ENCODE results near the gene TBX21.
A peak's percentile ranks its signal among the peaks of the same experiment; 100 is the strongest.

Gene TBX21

GRCh38 chr17:47711366-47712099 lies 21.5 kb upstream of the TBX21 start:
- no peak for TF ChIP-seq TAF1 (IDR thresholded peaks at IDR 0.05; ENCODE audit: low read depth, low read length)
- no peak for TF ChIP-seq POLR2A (IDR thresholded peaks at IDR 0.05; ENCODE audit: low read depth, low read length)
- no peak for TF ChIP-seq PAX5 (IDR thresholded peaks at IDR 0.05; ENCODE audit: insufficient read depth, low read length, severe bottlenecking)
- TF ChIP-seq SPI1 (IDR thresholded peaks at IDR 0.05; ENCODE audit: low read depth, low read length) = no peak
- TF ChIP-seq POU2F2 (IDR thresholded peaks at IDR 0.05; ENCODE audit: low read depth, low read length) = no peak
- TF ChIP-seq POLR2AphosphoS5 (IDR thresholded peaks at IDR 0.05; ENCODE audit: low read depth, low read length) = no peak
- DNase-seq (ENCODE audit: insufficient read length, low spot score) = no peak
- no peak for FAIRE-seq

- FAIRE-seq = no peak
- no peak for DNase-seq (ENCODE audit: insufficient read length, low spot score)
Observed at GRCh38 chr17:47712330-47713023, 20.6 kb upstream of the TBX21 start.

GRCh38 chr17:47713980-47714700 lies 18.9 kb upstream of the TBX21 start:
- DNase-seq (ENCODE audit: insufficient read length, low spot score) = no peak
- peak; percentile 5 for FAIRE-seq
- TF ChIP-seq POU2F2 (IDR thresholded peaks at IDR 0.05; ENCODE audit: low read depth, low read length) = no peak
- TF ChIP-seq POLR2AphosphoS5 (IDR thresholded peaks at IDR 0.05; ENCODE audit: low read depth, low read length) = no peak
- no peak for TF ChIP-seq POLR2A (IDR thresholded peaks at IDR 0.05; ENCODE audit: low read depth, low read length)
- no peak for TF ChIP-seq SPI1 (IDR thresholded peaks at IDR 0.05; ENCODE audit: low read depth, low read length)
- no peak for TF ChIP-seq TAF1 (IDR thresholded peaks at IDR 0.05; ENCODE audit: low read depth, low read length)
- TF ChIP-seq PAX5 (IDR thresholded peaks at IDR 0.05; ENCODE audit: insufficient read depth, low read length, severe bottlenecking) = no peak

More at GRCh38 chr17:47712330-47713023, 20.6 kb upstream of the TBX21 start:
- TF ChIP-seq POLR2A (IDR thresholded peaks at IDR 0.05; ENCODE audit: low read depth, low read length) = no peak
- TF ChIP-seq PAX5 (IDR thresholded peaks at IDR 0.05; ENCODE audit: insufficient read depth, low read length, severe bottlenecking) = no peak
- no peak for TF ChIP-seq POU2F2 (IDR thresholded peaks at IDR 0.05; ENCODE audit: low read depth, low read length)
- no peak for TF ChIP-seq SPI1 (IDR thresholded peaks at IDR 0.05; ENCODE audit: low read depth, low read length)
- no peak for TF ChIP-seq POLR2AphosphoS5 (IDR thresholded peaks at IDR 0.05; ENCODE audit: low read depth, low read length)
- TF ChIP-seq TAF1 (IDR thresholded peaks at IDR 0.05; ENCODE audit: low read depth, low read length) = no peak

GRCh38 chr17:47714773-47715396 lies 18.2 kb upstream of the TBX21 start:
- TF ChIP-seq POU2F2 (IDR thresholded peaks at IDR 0.05; ENCODE audit: low read depth, low read length) (peak; percentile 52; the same call in 1 of the 2 replicates), POLR2A (IDR thresholded peaks at IDR 0.05; ENCODE audit: low read depth, low read length) (no peak)

GRCh38 chr17:47715669-47716325 lies 17.2 kb upstream of the TBX21 start:
- TF ChIP-seq TAF1 (IDR thresholded peaks at IDR 0.05; ENCODE audit: low read depth, low read length) = no peak
- no peak for TF ChIP-seq PAX5 (IDR thresholded peaks at IDR 0.05; ENCODE audit: insufficient read depth, low read length, severe bottlenecking)
- no peak for TF ChIP-seq POU2F2 (IDR thresholded peaks at IDR 0.05; ENCODE audit: low read depth, low read length)
- no peak for TF ChIP-seq POLR2AphosphoS5 (IDR thresholded peaks at IDR 0.05; ENCODE audit: low read depth, low read length)
- no peak for TF ChIP-seq SPI1 (IDR thresholded peaks at IDR 0.05; ENCODE audit: low read depth, low read length)
- no peak for TF ChIP-seq POLR2A (IDR thresholded peaks at IDR 0.05; ENCODE audit: low read depth, low read length)
- no peak for FAIRE-seq

More at GRCh38 chr17:47714773-47715396, 18.2 kb upstream of the TBX21 start:
- peak; percentile 26 for FAIRE-seq
- DNase-seq (ENCODE audit: insufficient read length, low spot score) = no peak

GRCh38 chr17:47716375-47716774 lies 16.7 kb upstream of the TBX21 start:
- TF ChIP-seq POLR2A (IDR thresholded peaks at IDR 0.05; ENCODE audit: low read depth, low read length) (no peak), SPI1 (IDR thresholded peaks at IDR 0.05; ENCODE audit: low read depth, low read length) (no peak), TAF1 (IDR thresholded peaks at IDR 0.05; ENCODE audit: low read depth, low read length) (no peak), POLR2AphosphoS5 (IDR thresholded peaks at IDR 0.05; ENCODE audit: low read depth, low read length) (no peak), PAX5 (IDR thresholded peaks at IDR 0.05; ENCODE audit: insufficient read depth, low read length, severe bottlenecking) (no peak), POU2F2 (IDR thresholded peaks at IDR 0.05; ENCODE audit: low read depth, low read length) (no peak)
- DNase-seq (ENCODE audit: insufficient read length, low spot score) (no peak), FAIRE-seq (no peak)

More at GRCh38 chr17:47715669-47716325, 17.2 kb upstream of the TBX21 start:
- no peak for DNase-seq (ENCODE audit: insufficient read length, low spot score)

- TF ChIP-seq PAX5 (IDR thresholded peaks at IDR 0.05; ENCODE audit: insufficient read depth, low read length, severe bottlenecking) = no peak
- DNase-seq (ENCODE audit: insufficient read length, low spot score) = no peak
- FAIRE-seq = no peak
Observed at GRCh38 chr17:47717261-47717697, 15.8 kb upstream of the TBX21 start.

GRCh38 chr17:47717979-47718621 lies 14.9 kb upstream of the TBX21 start:
- TF ChIP-seq PAX5 (IDR thresholded peaks at IDR 0.05; ENCODE audit: insufficient read depth, low read length, severe bottlenecking) (no peak), POU2F2 (IDR thresholded peaks at IDR 0.05; ENCODE audit: low read depth, low read length) (no peak)
- no peak for FAIRE-seq
- DNase-seq (ENCODE audit: insufficient read length, low spot score) = no peak
